ENCODE results near the gene ITPKC.
"Not testable (repeated sequence)": the region's sequence is repeated elsewhere in the genome, so short reads cannot be mapped to it uniquely, and the experiment has no call there.

ITPKC gene

DNA sequence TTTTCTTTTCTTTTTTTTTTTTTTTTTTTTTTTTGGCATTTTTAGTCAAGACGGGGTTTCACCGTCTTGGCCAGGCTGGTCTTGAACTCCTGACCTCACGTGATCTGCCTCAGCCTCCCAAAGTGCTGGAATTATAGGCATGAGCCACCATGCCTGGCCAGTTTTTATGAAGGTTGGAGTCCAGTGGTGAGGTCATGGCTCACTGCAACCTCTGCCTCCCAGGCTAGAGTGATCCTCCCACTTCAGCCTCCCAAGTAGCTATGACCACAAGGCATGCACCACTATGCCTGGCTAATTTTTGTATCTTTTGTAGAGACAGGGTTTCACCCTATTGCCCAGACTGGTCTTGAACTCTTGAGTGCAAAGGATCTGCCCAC lies 38.3 kb downstream of the ITPKC start:
- H3K9ac ChIP-seq (ENCODE audit: low read depth, low read length): no peak overlapping the region
- H3K9me3 ChIP-seq (ENCODE audit: control insufficient read depth, insufficient read depth, low read length): no peaks in the 10 kb centered on the region
- H3K27ac ChIP-seq (ENCODE audit: low read depth, low read length): no peak overlapping the region
- H3K27me3 ChIP-seq (ENCODE audit: control insufficient read depth, insufficient read depth, low read length): no peaks in the 10 kb centered on the region
- no peak overlapping the region for H3K4me3 ChIP-seq (ENCODE audit: low read depth, low read length)
- H3K36me3 ChIP-seq (ENCODE audit: control insufficient read depth, insufficient read depth, low read length): peaks cover 68% of the 10 kb centered on the region
- H3K4me1 ChIP-seq (ENCODE audit: control insufficient read depth, insufficient read depth, low read length): peaks cover 4% of the 10 kb centered on the region; the same call in 1 of the 2 replicates

DNA sequence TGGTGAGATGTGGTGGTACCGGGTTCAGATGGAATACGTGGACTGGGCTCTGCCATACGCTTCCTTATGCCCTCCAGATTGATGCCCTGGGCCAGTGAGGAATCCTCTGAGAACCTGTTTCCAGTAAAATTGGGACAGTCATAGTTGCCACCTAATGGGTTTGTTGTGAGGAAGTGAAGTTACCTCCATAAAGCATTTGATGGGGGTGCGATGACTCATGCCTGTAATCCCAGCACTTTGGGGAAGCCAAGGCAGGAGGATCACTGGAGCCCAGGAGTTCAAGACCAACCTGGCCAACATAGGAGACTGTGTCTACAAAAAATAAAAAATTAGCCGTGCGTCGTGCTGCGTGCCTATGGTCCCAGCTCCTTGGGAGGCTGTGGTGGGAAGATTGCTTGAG lies 38.9 kb downstream of the ITPKC start:
- Histone ChIP-seq H3K27ac (ENCODE audit: low read depth, low read length) (no peak overlapping the region), H3K27me3 (ENCODE audit: control insufficient read depth, insufficient read depth, low read length) (no peaks in the 10 kb centered on the region), H3K36me3 (ENCODE audit: control insufficient read depth, insufficient read depth, low read length) (peaks cover 74% of the 10 kb centered on the region), H3K4me1 (ENCODE audit: control insufficient read depth, insufficient read depth, low read length) (peaks cover 4% of the 10 kb centered on the region; the same call in 1 of the 2 replicates), H3K9ac (ENCODE audit: low read depth, low read length) (no peak overlapping the region), H3K4me3 (ENCODE audit: low read depth, low read length) (no peak overlapping the region), H3K9me3 (ENCODE audit: control insufficient read depth, insufficient read depth, low read length) (no peaks in the 10 kb centered on the region)

DNA sequence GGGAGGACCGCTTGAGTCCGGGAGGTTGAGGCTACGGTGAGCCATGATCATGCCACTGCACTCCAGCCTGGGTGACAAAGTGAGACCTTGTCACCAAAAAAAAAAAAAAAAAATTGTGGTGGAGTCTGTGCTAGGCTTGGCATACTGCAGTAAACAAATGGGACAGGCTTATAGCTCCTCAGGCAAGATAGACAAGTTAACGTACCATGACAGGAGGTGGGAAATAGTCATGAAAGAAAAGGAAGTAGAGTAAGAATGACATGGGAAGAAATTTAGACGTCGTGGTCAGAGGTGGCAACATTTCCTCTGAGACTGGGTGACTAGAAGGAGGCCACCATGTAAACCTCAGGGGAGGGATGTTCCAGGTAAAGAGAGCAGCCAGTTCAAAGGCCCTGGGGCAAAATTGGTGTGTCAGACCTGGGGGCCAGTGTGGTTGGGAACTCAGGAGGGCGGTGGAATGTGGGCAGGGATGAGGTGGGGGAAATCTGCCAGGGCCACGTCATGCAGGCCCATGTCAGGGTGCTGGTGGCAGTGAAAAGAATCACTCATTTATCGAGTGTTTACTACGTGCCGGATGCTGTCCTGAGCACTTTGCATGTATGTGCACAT lies 39.7 kb downstream of the ITPKC start:
- Histone ChIP-seq H3K27me3 (ENCODE audit: control insufficient read depth, insufficient read depth, low read length) (no peaks in the 10 kb centered on the region), H3K9me3 (ENCODE audit: control insufficient read depth, insufficient read depth, low read length) (no peaks in the 10 kb centered on the region), H3K4me1 (ENCODE audit: control insufficient read depth, insufficient read depth, low read length) (peaks cover 4% of the 10 kb centered on the region; the same call in 1 of the 2 replicates), H3K27ac (ENCODE audit: low read depth, low read length) (no peak overlapping the region), H3K4me3 (ENCODE audit: low read depth, low read length) (no peak overlapping the region), H3K36me3 (ENCODE audit: control insufficient read depth, insufficient read depth, low read length) (peaks cover 82% of the 10 kb centered on the region), H3K9ac (ENCODE audit: low read depth, low read length) (no peak overlapping the region)

DNA sequence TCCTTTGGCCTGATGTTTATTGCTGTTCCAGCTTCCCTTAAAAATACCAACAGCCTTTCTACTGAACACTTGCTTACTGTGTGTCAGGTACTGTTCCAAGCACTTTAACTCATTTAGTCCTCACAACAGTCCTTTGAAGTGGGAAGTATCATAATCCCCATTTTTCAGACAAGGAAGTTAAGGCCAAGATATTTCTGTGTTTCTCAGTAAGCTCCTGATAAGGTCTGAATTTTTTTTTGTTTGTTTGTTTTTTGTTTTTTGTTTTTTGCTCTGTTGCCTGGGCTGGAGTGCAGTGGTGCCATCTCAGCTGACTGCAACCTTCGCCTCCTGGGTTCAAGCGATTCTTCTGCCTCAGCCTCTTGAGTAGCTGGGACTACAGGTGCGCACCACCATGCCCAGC lies 41.6 kb downstream of the ITPKC start:
- no peak overlapping the region for H3K27ac ChIP-seq (ENCODE audit: low read depth, low read length)
- peaks cover 4% of the 10 kb centered on the region; the same call in 1 of the 2 replicates for H3K4me1 ChIP-seq (ENCODE audit: control insufficient read depth, insufficient read depth, low read length)
- peaks cover 91% of the 10 kb centered on the region for H3K36me3 ChIP-seq (ENCODE audit: control insufficient read depth, insufficient read depth, low read length)
- no peak overlapping the region for H3K4me3 ChIP-seq (ENCODE audit: low read depth, low read length)
- no peaks in the 10 kb centered on the region for H3K9me3 ChIP-seq (ENCODE audit: control insufficient read depth, insufficient read depth, low read length)
- H3K27me3 ChIP-seq (ENCODE audit: control insufficient read depth, insufficient read depth, low read length): no peaks in the 10 kb centered on the region
- H3K9ac ChIP-seq (ENCODE audit: low read depth, low read length): no peak overlapping the region

DNA sequence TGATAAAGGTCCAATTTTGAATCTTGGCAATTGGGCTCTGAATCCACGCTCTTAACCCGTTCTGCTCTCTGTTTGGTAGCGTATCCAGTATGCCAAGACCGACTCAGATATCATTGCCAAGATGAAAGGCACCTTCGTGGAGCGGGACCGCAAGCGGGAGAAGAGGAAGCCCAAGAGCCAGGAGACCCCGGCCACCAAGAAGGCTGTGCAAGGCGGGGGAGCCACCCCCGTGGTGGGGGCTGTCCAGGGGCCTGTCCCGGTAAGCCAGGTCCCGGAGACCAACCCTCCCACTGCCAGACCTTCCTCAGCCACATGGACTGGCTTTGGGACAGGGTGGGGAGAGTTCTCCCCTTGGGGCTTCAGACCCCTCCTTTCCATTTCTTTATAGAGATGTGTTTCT lies 42.4 kb downstream of the ITPKC start:
- no peaks in the 10 kb centered on the region for H3K9me3 ChIP-seq (ENCODE audit: control insufficient read depth, insufficient read depth, low read length)
- peaks cover 3% of the 10 kb centered on the region; the same call in 1 of the 2 replicates for H3K4me1 ChIP-seq (ENCODE audit: control insufficient read depth, insufficient read depth, low read length)
- H3K4me3 ChIP-seq (ENCODE audit: low read depth, low read length): no peak overlapping the region
- peaks cover 97% of the 10 kb centered on the region for H3K36me3 ChIP-seq (ENCODE audit: control insufficient read depth, insufficient read depth, low read length)
- H3K9ac ChIP-seq (ENCODE audit: low read depth, low read length): no peak overlapping the region
- no peak overlapping the region for H3K27ac ChIP-seq (ENCODE audit: low read depth, low read length)
- no peaks in the 10 kb centered on the region for H3K27me3 ChIP-seq (ENCODE audit: control insufficient read depth, insufficient read depth, low read length)

DNA sequence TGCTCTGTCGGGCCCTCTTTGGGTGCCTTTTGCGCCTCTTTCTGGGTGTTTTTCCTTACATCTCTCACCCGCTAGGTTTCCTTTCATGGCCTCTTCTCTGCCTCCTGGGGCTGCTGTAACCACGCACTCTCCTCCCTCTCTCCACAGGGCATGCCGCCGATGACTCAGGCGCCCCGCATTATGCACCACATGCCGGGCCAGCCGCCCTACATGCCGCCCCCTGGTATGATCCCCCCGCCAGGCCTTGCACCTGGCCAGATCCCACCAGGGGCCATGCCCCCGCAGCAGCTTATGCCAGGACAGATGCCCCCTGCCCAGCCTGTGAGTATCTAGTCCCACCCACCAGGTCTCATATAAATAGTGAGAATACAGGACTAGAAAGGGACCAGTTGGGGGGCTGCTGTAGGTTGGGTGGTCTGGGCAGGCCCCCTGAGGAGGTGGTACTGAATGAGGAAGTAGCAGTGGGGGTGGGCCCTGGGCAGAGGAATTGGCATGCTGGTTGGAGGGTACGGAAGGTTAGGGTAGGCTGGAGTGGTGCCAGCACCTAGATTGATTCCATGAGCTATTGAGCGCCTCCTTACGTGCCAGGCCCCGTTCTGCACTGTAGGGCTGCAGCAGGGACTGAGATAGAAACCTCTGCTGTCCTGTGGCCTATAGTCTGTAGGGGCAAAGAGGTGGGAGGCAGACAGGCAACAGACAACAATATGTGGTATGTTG lies 46.0 kb downstream of the ITPKC start:
- Histone ChIP-seq H3K36me3 (ENCODE audit: control insufficient read depth, insufficient read depth, low read length) (peaks cover 84% of the 10 kb centered on the region), H3K4me3 (ENCODE audit: low read depth, low read length) (no peak overlapping the region), H3K27ac (ENCODE audit: low read depth, low read length) (no peak overlapping the region), H3K9me3 (ENCODE audit: control insufficient read depth, insufficient read depth, low read length) (no peaks in the 10 kb centered on the region), H3K9ac (ENCODE audit: low read depth, low read length) (no peak overlapping the region), H3K27me3 (ENCODE audit: control insufficient read depth, insufficient read depth, low read length) (no peaks in the 10 kb centered on the region), H3K4me1 (ENCODE audit: control insufficient read depth, insufficient read depth, low read length) (no peaks in the 10 kb centered on the region)

DNA sequence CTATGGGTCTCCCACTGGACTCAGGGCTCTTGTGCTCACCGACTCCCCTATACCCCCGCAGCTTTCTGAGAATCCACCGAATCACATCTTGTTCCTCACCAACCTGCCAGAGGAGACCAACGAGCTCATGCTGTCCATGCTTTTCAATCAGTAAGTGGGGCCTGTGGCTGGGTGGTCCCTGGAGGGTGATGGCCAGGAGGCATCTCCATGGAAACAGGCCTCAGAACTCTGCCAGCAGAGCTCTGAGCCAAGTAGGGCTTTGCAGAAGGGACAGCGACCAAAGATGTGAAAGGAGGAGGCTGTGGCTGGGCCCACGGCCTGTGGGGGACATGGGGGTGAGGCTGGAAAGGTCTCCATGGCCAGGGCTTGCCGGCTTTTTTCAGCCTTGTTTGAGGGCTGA lies 46.6 kb downstream of the ITPKC start:
- Histone ChIP-seq H3K27me3 (ENCODE audit: control insufficient read depth, insufficient read depth, low read length) (no peaks in the 10 kb centered on the region), H3K9me3 (ENCODE audit: control insufficient read depth, insufficient read depth, low read length) (no peaks in the 10 kb centered on the region), H3K4me3 (ENCODE audit: low read depth, low read length) (no peak overlapping the region), H3K36me3 (ENCODE audit: control insufficient read depth, insufficient read depth, low read length) (peaks cover 78% of the 10 kb centered on the region), H3K4me1 (ENCODE audit: control insufficient read depth, insufficient read depth, low read length) (no peaks in the 10 kb centered on the region), H3K27ac (ENCODE audit: low read depth, low read length) (no peak overlapping the region), H3K9ac (ENCODE audit: low read depth, low read length) (no peak overlapping the region)

DNA sequence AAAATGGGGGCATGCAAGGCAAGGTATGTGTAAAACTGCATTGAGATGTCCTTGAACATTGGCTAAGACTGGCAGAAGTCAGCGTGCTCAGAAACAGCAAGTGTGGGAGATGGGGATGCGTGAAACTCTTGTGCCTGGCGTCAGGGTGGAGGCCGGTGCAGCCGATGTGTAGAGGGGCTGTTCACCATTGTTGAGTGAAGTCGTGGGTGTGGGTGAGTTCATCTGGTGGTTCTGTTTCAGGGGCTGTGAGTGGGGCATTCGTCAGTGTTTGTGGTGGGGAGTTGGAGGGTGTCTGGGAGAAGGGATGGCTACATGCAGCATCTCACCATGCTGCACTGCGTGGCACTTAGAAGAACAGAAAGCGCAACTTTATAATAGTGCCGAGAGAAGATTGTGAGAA lies 47.1 kb downstream of the ITPKC start:
- Histone ChIP-seq H3K9me3 (ENCODE audit: control insufficient read depth, insufficient read depth, low read length) (no peaks in the 10 kb centered on the region), H3K27me3 (ENCODE audit: control insufficient read depth, insufficient read depth, low read length) (no peaks in the 10 kb centered on the region), H3K36me3 (ENCODE audit: control insufficient read depth, insufficient read depth, low read length) (peaks cover 76% of the 10 kb centered on the region), H3K27ac (ENCODE audit: low read depth, low read length) (no peak overlapping the region), H3K9ac (ENCODE audit: low read depth, low read length) (no peak overlapping the region), H3K4me1 (ENCODE audit: control insufficient read depth, insufficient read depth, low read length) (no peaks in the 10 kb centered on the region), H3K4me3 (ENCODE audit: low read depth, low read length) (no peak overlapping the region)

DNA sequence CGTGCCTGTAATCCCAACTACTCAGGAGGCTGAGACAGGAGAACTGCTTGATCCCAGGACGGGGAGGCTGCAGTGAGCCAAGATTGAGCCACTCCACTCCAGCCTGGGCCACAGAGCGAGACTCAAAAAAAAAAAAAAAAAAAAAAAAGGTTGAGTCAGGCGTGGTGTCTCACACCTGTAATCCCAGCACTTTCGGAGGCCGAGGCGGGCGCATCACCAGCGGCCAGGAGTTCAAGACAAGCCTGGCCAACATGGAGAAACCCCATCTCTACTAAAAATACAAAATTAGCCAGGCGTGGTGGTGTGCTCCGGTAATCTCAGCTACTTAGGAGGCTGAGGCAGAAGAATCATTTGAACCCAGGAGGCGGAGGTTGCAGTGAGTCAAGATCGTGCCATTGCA lies 49.5 kb downstream of the ITPKC start:
- H3K27me3 ChIP-seq (ENCODE audit: control insufficient read depth, insufficient read depth, low read length); H3K4me1 ChIP-seq (ENCODE audit: control insufficient read depth, insufficient read depth, low read length); H3K27ac ChIP-seq (ENCODE audit: low read depth, low read length); H3K9me3 ChIP-seq (ENCODE audit: control insufficient read depth, insufficient read depth, low read length); H3K4me3 ChIP-seq (ENCODE audit: low read depth, low read length); H3K9ac ChIP-seq (ENCODE audit: low read depth, low read length): not testable (repeated sequence)
- peaks cover 51% of the 10 kb centered on the region for H3K36me3 ChIP-seq (ENCODE audit: control insufficient read depth, insufficient read depth, low read length)

DNA sequence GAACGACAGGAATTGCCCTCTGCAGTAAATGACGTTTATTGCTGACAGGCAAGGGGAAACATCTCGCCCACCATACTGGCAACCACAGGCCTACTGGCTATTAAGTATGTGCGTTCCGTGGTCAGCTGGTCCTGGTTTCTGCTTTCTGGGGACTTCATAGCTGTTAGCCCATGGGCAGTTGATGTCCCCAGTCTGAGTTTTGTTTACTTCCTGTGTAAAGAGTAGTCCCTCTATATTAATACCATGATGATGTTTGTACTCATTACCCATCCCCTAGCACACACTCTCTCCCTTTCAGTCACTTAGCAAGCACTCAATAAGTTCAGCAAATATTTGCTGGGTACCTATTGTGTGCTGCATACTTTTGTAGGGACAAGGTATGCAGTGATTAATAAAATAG lies 52.0 kb downstream of the ITPKC start:
- Histone ChIP-seq H3K36me3 (ENCODE audit: control insufficient read depth, insufficient read depth, low read length) (peaks cover 27% of the 10 kb centered on the region), H3K27ac (ENCODE audit: low read depth, low read length) (no peak overlapping the region), H3K4me1 (ENCODE audit: control insufficient read depth, insufficient read depth, low read length) (no peaks in the 10 kb centered on the region), H3K9me3 (ENCODE audit: control insufficient read depth, insufficient read depth, low read length) (peaks cover 2% of the 10 kb centered on the region; the same call in 1 of the 2 replicates), H3K4me3 (ENCODE audit: low read depth, low read length) (no peak overlapping the region), H3K27me3 (ENCODE audit: control insufficient read depth, insufficient read depth, low read length) (no peaks in the 10 kb centered on the region), H3K9ac (ENCODE audit: low read depth, low read length) (no peak overlapping the region)

DNA sequence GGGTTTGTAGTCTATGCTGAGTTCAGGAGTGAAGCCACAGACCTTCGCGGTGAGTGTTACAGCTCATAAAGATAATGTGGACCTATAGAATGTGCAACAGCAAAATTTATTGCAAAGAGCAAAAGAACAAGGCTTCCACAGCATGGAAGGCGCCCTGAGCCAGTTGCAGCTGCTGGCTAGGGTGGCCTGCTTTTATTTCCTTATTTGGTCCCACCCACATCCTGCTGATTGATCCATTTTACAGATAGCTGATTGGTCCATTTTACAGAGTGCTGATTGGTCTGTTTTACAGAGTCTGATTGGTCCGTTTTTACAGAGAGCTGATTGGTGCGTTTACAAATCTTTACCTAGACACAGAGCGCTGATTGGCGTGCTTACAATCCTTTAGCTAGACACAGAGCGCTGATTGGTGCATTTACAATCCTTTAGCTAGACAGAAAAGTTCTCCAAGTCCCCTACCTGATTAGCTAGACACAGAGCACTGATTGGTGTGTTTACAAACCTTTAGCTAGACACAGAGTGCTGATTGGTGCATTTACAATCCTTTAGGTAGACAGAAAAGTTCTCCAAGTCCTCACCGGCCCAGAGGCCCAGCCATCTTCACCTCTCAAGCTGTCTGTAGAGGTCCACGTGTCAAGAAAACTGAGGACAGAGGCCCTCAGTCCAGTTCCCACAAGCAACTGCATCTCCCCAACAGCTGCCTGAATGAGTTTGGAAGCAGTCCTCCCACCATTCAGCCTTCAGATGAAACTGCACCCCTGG lies 54.4 kb downstream of the ITPKC start:
- not testable (repeated sequence) for H3K9ac ChIP-seq (ENCODE audit: low read depth, low read length); H3K27me3 ChIP-seq (ENCODE audit: control insufficient read depth, insufficient read depth, low read length); H3K4me1 ChIP-seq (ENCODE audit: control insufficient read depth, insufficient read depth, low read length); H3K4me3 ChIP-seq (ENCODE audit: low read depth, low read length); H3K9me3 ChIP-seq (ENCODE audit: control insufficient read depth, insufficient read depth, low read length); H3K27ac ChIP-seq (ENCODE audit: low read depth, low read length); H3K36me3 ChIP-seq (ENCODE audit: control insufficient read depth, insufficient read depth, low read length)
